GM23338 (cell line): Measurements from ENCODE around the gene COL4A2. TPM values are rescaled to one million over a fixed set of nuclear protein-coding genes. Genes with fewer than 3 reads are reported as not detected.

Experiments
- ATAC-seq: fragments of 200-7000 bp; cut with Tn5 transposase; 3 replicates; pipeline ENCODE4 v1.9.1; 2020
- DNase-seq: peaks from one replicate; pipeline ENCODE4 v3.0.0-alpha.2; 2015; ENCODE audit warnings: low spot score
- H2AFZ ChIP-seq: fragments of 200-600 bp; sonication (generic); 2 replicates; pipeline ENCODE4 v1.8.0; 2016; ENCODE audit warnings: antibody characterized with exemption, mild to moderate bottlenecking, moderate library complexity
- H3F3A ChIP-seq: fragments of 200-600 bp; sonication (generic); replicated peaks from 2 replicates; pipeline ENCODE4 v1.8.0; 2017; ENCODE audit warnings: antibody characterized with exemption, mixed run types, low read depth
- H3K27ac ChIP-seq: fragments of 200-600 bp; sonication (generic); 2 replicates; pipeline ENCODE4 v1.6.1; 2016; ENCODE audit warnings: low read depth
- H3K27me3 ChIP-seq: fragments of 200-600 bp; sonication (generic); 2 replicates; pipeline ENCODE4 v1.8.0; 2016; ENCODE audit warnings: mild to moderate bottlenecking, mixed run types, moderate library complexity; ENCODE audit not compliant: insufficient read depth
- H3K36me3 ChIP-seq: fragments of 200-600 bp; sonication (generic); 2 replicates; pipeline ENCODE4 v1.8.0; 2016; ENCODE audit warnings: mild to moderate bottlenecking; ENCODE audit not compliant: insufficient read depth
- H3K4me1 ChIP-seq: fragments of 200-600 bp; sonication (generic); 2 replicates; pipeline ENCODE4 v1.8.0; 2016; ENCODE audit warnings: mild to moderate bottlenecking, moderate library complexity; ENCODE audit not compliant: insufficient read depth
- H3K4me2 ChIP-seq: fragments of 200-600 bp; sonication (generic); 2 replicates; pipeline ENCODE4 v1.7.1; 2017; ENCODE audit warnings: mixed run types
- H3K4me3 ChIP-seq: fragments of 200-600 bp; sonication (generic); 2 replicates; pipeline ENCODE4 v1.6.1; 2016; ENCODE audit warnings: mixed run types
- H3K79me2 ChIP-seq: fragments of 200-600 bp; sonication (generic); replicated peaks from 2 replicates; pipeline ENCODE4 v1.8.0; 2017; ENCODE audit warnings: mild to moderate bottlenecking; ENCODE audit not compliant: insufficient read depth
- H3K9me2 ChIP-seq: fragments of 200-600 bp; sonication (generic); 2 replicates; pipeline ENCODE4 v1.8.0; 2017; ENCODE audit not compliant: insufficient read depth
- H4K20me1 ChIP-seq: fragments of 200-600 bp; sonication (generic); replicated peaks from 2 replicates; pipeline ENCODE4 v1.8.0; 2017; ENCODE audit warnings: mild to moderate bottlenecking; ENCODE audit not compliant: insufficient read depth
- H3K27ac Mint-ChIP-seq: 2 replicates; pipeline ENCODE4 v1.8.0; 2020; ENCODE audit warnings: inconsistent platforms, mild to moderate bottlenecking, moderate library complexity, mixed read lengths
- H3K27me3 Mint-ChIP-seq: 3 replicates; pipeline ENCODE4 v1.8.0; 2022; ENCODE audit warnings: low read depth, mild to moderate bottlenecking, moderate library complexity, mixed read lengths, inconsistent platforms; ENCODE audit not compliant: insufficient read depth, poor library complexity
- H3K36me3 Mint-ChIP-seq: 3 replicates; pipeline ENCODE4 v1.8.0; 2021; ENCODE audit warnings: low read depth, mild to moderate bottlenecking, inconsistent platforms, moderate library complexity, mixed read lengths
- H3K4me1 Mint-ChIP-seq: 3 replicates; pipeline ENCODE4 v1.8.0; 2020; ENCODE audit warnings: mild to moderate bottlenecking, inconsistent platforms, mixed read lengths
- H3K4me3 Mint-ChIP-seq: 3 replicates; pipeline ENCODE4 v1.8.0; 2021; ENCODE audit warnings: moderate library complexity, mild to moderate bottlenecking, inconsistent platforms, mixed read lengths
- H3K9me3 Mint-ChIP-seq: 3 replicates; pipeline ENCODE4 v1.8.0; 2020; ENCODE audit warnings: moderate library complexity, mild to moderate bottlenecking, inconsistent platforms, mixed read lengths
- CREB1 ChIP-seq: fragments of 250-450 bp; sonication (Bioruptor Pico); IDR thresholded peaks from 2 replicates; pipeline ENCODE4 v1.5.0; 2020; ENCODE audit warnings: low read depth, mild to moderate bottlenecking, moderate library complexity
- NANOG ChIP-seq: IDR thresholded peaks from 2 replicates; pipeline ENCODE4 v1.6.1; 2016; ENCODE audit warnings: antibody characterized with exemption, borderline replicate concordance
- POLR2AphosphoS5 ChIP-seq: IDR thresholded peaks from 2 replicates; pipeline ENCODE4 v1.6.1; 2016; ENCODE audit warnings: antibody characterized with exemption, low read depth
- STAT1 ChIP-seq: IDR thresholded peaks from one replicate; pipeline ENCODE4 v1.6.1; 2016; ENCODE audit warnings: antibody characterized with exemption; ENCODE audit not compliant: unreplicated experiment
- ZNF114 ChIP-seq: fragments of 250-450 bp; sonication (Bioruptor Pico); IDR thresholded peaks from 2 replicates; pipeline ENCODE4 v1.5.0; 2020; ENCODE audit warnings: mild to moderate bottlenecking, moderate library complexity
- ZNF331 ChIP-seq: fragments of 250-450 bp; sonication (Bioruptor Pico); IDR thresholded peaks from 2 replicates; pipeline ENCODE4 v1.5.0; 2020; ENCODE audit warnings: low read depth, mild to moderate bottlenecking, moderate library complexity
- polyA plus RNA-seq: library from polyadenylated mRNA; unstranded; fragments of >200 nt; fragmentation: Nextera tagmentation; extraction: Ambion mirVana; gene quantifications from 2 replicates; pipeline ENCODE4 v1.2.1, GENCODE V29; 2016
- total RNA-seq: library from RNA; depleted of rRNA; stranded (reverse); fragments of >200 nt; shearing (Covaris generic); gene quantifications from 2 replicates; pipeline ENCODE4 v1.2.3, GENCODE V29; 2014
- TF ChIP-seq, protein P1 (sequence below): fragments of 250-450 bp; sonication (Bioruptor Pico); IDR thresholded peaks from 2 replicates; pipeline ENCODE4 v1.5.0; 2020; ENCODE audit warnings: mild to moderate bottlenecking, moderate library complexity
- TF ChIP-seq, protein P2 (sequence below), 2 experiments: fragments of 200-600 bp in 1 of 2; sonication (generic) in 1 of 2; conservative IDR thresholded peaks; 2 replicates each; pipeline versions ENCODE4 v1.5.1 to v1.6.1; 2016 to 2017; ENCODE audit warnings: antibody characterized with exemption in 2 of 2, low read depth in 2 of 2, mild to moderate bottlenecking in 2 of 2, moderate library complexity in 1 of 2
- TF ChIP-seq, protein P3 (sequence below): IDR thresholded peaks from 2 replicates; pipeline ENCODE4 v1.6.1; 2016; ENCODE audit warnings: antibody characterized with exemption

Gene COL4A2
- total and polyA plus RNA-seq, 2 experiments from 2014 or later = 37.4 to 131 TPM

DNA sequence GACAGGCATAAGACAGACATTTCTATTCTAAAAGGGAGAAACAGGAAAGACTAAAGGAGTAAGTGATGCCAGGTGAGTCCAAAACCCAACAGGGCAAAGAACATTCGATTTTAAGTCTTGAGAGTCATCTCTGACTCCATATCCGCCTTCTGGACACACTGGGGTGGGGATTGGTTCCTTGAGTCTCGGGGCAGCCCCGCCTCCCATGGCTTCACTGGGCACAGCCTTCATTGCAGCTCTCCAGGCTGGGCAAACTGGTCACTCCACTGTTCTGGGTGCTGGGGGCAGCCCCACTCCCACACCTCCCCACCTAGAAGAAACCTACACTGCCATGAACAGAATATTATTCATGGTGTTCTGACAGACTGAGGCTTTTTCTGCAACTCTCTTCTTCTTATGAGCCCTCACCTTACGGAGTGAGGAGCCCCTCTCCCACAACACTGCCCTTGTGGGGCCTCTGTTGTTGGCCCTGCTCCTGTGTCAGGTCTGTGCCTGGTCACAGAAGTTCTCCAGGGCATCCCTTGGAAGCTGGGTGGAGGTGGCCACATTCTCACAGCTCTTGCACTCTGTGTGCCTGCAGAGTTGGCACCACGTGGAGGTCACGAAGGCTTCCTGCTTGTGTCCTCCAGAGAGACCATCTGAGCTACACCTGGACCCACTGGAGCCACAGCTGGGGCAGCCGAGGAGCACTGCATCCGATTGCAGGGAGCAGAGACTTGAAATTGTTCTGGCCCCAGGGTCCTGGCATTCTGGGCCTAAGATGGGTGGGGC is 95.4 kb downstream of the COL4A2 start (continued):
- TF ChIP-seq, protein P1, sequence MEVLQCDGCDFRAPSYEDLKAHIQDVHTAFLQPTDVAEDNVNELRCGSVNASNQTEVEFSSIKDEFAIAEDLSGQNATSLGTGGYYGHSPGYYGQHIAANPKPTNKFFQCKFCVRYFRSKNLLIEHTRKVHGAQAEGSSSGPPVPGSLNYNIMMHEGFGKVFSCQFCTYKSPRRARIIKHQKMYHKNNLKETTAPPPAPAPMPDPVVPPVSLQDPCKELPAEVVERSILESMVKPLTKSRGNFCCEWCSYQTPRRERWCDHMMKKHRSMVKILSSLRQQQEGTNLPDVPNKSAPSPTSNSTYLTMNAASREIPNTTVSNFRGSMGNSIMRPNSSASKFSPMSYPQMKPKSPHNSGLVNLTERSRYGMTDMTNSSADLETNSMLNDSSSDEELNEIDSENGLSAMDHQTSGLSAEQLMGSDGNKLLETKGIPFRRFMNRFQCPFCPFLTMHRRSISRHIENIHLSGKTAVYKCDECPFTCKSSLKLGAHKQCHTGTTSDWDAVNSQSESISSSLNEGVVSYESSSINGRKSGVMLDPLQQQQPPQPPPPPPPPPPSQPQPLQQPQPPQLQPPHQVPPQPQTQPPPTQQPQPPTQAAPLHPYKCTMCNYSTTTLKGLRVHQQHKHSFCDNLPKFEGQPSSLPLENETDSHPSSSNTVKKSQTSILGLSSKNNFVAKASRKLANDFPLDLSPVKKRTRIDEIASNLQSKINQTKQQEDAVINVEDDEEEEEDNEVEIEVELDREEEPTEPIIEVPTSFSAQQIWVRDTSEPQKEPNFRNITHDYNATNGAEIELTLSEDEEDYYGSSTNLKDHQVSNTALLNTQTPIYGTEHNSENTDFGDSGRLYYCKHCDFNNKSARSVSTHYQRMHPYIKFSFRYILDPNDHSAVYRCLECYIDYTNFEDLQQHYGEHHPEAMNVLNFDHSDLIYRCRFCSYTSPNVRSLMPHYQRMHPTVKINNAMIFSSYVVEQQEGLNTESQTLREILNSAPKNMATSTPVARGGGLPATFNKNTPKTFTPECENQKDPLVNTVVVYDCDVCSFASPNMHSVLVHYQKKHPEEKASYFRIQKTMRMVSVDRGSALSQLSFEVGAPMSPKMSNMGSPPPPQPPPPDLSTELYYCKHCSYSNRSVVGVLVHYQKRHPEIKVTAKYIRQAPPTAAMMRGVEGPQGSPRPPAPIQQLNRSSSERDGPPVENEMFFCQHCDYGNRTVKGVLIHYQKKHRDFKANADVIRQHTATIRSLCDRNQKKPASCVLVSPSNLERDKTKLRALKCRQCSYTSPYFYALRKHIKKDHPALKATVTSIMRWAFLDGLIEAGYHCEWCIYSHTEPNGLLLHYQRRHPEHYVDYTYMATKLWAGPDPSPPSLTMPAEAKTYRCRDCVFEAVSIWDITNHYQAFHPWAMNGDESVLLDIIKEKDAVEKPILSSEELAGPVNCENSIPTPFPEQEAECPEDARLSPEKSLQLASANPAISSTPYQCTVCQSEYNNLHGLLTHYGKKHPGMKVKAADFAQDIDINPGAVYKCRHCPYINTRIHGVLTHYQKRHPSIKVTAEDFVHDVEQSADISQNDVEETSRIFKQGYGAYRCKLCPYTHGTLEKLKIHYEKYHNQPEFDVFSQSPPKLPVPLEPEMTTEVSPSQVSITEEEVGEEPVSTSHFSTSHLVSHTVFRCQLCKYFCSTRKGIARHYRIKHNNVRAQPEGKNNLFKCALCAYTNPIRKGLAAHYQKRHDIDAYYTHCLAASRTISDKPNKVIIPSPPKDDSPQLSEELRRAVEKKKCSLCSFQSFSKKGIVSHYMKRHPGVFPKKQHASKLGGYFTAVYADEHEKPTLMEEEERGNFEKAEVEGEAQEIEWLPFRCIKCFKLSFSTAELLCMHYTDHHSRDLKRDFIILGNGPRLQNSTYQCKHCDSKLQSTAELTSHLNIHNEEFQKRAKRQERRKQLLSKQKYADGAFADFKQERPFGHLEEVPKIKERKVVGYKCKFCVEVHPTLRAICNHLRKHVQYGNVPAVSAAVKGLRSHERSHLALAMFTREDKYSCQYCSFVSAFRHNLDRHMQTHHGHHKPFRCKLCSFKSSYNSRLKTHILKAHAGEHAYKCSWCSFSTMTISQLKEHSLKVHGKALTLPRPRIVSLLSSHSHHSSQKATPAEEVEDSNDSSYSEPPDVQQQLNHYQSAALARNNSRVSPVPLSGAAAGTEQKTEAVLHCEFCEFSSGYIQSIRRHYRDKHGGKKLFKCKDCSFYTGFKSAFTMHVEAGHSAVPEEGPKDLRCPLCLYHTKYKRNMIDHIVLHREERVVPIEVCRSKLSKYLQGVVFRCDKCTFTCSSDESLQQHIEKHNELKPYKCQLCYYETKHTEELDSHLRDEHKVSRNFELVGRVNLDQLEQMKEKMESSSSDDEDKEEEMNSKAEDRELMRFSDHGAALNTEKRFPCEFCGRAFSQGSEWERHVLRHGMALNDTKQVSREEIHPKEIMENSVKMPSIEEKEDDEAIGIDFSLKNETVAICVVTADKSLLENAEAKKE (CRISPR knock-in tag) = no peak
- TF ChIP-seq NANOG = no peak
- TF ChIP-seq, protein P2, sequence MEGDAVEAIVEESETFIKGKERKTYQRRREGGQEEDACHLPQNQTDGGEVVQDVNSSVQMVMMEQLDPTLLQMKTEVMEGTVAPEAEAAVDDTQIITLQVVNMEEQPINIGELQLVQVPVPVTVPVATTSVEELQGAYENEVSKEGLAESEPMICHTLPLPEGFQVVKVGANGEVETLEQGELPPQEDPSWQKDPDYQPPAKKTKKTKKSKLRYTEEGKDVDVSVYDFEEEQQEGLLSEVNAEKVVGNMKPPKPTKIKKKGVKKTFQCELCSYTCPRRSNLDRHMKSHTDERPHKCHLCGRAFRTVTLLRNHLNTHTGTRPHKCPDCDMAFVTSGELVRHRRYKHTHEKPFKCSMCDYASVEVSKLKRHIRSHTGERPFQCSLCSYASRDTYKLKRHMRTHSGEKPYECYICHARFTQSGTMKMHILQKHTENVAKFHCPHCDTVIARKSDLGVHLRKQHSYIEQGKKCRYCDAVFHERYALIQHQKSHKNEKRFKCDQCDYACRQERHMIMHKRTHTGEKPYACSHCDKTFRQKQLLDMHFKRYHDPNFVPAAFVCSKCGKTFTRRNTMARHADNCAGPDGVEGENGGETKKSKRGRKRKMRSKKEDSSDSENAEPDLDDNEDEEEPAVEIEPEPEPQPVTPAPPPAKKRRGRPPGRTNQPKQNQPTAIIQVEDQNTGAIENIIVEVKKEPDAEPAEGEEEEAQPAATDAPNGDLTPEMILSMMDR (conservative IDR thresholded peaks at IDR 0.05; ENCODE audit: low read depth in 2 of 2) = no peak

DNA sequence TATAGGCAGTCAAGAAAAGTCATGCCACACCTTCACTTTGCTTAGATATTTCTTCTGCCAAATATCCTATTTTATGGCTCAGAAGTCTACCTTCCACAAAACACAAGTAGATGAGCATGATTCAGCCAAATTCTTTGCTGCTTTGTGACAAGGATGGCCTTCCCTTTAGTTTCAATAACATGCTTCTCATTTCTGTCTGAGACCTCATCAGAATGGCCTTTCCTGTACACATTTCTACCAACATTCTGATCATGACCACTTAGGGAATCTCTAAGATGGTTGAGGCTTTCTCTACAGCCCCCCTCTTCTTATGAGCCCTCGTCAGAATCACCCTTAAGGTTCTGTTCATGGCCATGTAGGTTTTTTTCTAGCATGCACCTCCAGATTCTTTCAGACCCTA is 96.2 kb downstream of the COL4A2 start:
- H3K27me3 ChIP-seq = no peaks in the 10 kb centered on the region
- H3K36me3 ChIP-seq = no peaks in the 10 kb centered on the region; the same call in 1 of the 2 replicates
- H2AFZ ChIP-seq = no peak overlapping the region
- H3F3A ChIP-seq = no peaks in the 10 kb centered on the region
- Mint-ChIP-seq H3K36me3 (peaks cover 11% of the 10 kb centered on the region), H3K27ac (no peak overlapping the region), H3K9me3 (no peaks in the 10 kb centered on the region; the same call in 2 of the 3 replicates), H3K4me3 (no peak overlapping the region), H3K4me1 (peaks cover 21% of the 10 kb centered on the region), H3K27me3 (peaks cover 10% of the 10 kb centered on the region)
- H3K4me3 ChIP-seq = no peak overlapping the region
- ATAC-seq (no peak), DNase-seq (no peak)
- H3K4me1 ChIP-seq = peaks cover 6% of the 10 kb centered on the region; the same call in 1 of the 2 replicates
- H4K20me1 ChIP-seq = no peaks in the 10 kb centered on the region; the same call in 1 of the 2 replicates
- 0 out of 2 replicates have a peak overlapping the region, but pooled peaks have one; percentile 50 for H3K27ac ChIP-seq
- H3K79me2 ChIP-seq = no peaks in the 10 kb centered on the region; the same call in 1 of the 2 replicates
- no peak overlapping the region for H3K4me2 ChIP-seq
- no peaks in the 10 kb centered on the region for H3K9me2 ChIP-seq
- TF ChIP-seq, protein P3, sequence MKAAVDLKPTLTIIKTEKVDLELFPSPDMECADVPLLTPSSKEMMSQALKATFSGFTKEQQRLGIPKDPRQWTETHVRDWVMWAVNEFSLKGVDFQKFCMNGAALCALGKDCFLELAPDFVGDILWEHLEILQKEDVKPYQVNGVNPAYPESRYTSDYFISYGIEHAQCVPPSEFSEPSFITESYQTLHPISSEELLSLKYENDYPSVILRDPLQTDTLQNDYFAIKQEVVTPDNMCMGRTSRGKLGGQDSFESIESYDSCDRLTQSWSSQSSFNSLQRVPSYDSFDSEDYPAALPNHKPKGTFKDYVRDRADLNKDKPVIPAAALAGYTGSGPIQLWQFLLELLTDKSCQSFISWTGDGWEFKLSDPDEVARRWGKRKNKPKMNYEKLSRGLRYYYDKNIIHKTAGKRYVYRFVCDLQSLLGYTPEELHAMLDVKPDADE = no peak
- no peak for TF ChIP-seq POLR2AphosphoS5
- no peak for TF ChIP-seq CREB1
- TF ChIP-seq, protein P2 (conservative IDR thresholded peaks at IDR 0.05; ENCODE audit: low read depth in 2 of 2) = no peak
- no peak for TF ChIP-seq ZNF331 (CRISPR knock-in tag)
- TF ChIP-seq ZNF114 (CRISPR knock-in tag) = no peak
- TF ChIP-seq STAT1 = no peak
